Measurements from ENCODE around the gene ADIG. TPM values are rescaled to one million over a fixed set of nuclear protein-coding genes. Genes with fewer than 3 reads are reported as not detected.

ADIG gene
- total and polyA plus RNA-seq, 2 of the 13 experiments (the other 11 are each of a cell fraction or from before 2014, with no cell fraction given) = 0.15 TPM; not detected in 1

DNA sequence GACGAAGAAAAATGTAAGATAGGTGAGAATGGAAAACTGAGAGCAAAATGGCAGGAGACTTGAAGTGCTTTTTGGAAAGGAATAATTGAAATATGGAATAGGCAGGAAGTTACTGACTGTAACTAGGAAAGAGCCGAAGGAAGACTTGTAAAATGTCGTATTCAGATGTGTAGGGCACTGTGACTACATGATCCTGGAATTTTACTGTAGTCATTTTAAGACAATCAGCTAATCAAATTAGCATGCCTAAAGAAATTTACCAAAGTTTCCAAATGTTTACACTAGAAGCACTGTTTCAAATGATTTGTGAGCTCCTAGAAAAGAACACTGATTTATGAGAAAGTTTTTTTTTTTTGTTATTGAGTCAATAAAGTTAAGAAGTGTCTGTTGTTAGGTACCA lies 21.2 kb upstream of the ADIG start:
- ChIA-PET CTCF (ENCODE audit: low intra/inter-chr PET ratio, low total read pairs) (no interaction called here), POLR2A (no interaction called here)
- DNase-seq (ENCODE audit: low spot score) (no peak), ATAC-seq (no peak), FAIRE-seq (no peak)
- WGBS (ENCODE audit: low lambda C conversion rate) = 97% methylated on average over 3 of the region's 3 CpGs
- Histone ChIP-seq H3K9ac (ENCODE audit: insufficient read depth, low read depth, low read length) (no peak overlapping the region), H3K79me2 (ENCODE audit: insufficient read depth, low read length) (no peaks in the 10 kb centered on the region), H4K20me1 (ENCODE audit: insufficient read depth, low read length) (no peaks in the 10 kb centered on the region), H3K27me3 (ENCODE audit: control insufficient read depth in 1 of 2, insufficient read depth in 2 of 2, low read length in 2 of 2) (no peaks in the 10 kb centered on the region), H3K4me2 (ENCODE audit: low read depth, low read length) (no peak overlapping the region), H3K9me3 (ENCODE audit: low read length) (no peaks in the 10 kb centered on the region), H3K36me3 (replicated peaks in 1 of 2; ENCODE audit: control insufficient read depth in 1 of 2, insufficient read depth in 2 of 2, low read length in 2 of 2) (peaks cover 21 to 76% of the 10 kb centered on the region in 2 experiments), H2AFZ (ENCODE audit: low read length) (no peak overlapping the region), H3K27ac (ENCODE audit: extremely low read length, insufficient read depth, low read length) (no peak overlapping the region), H3K4me1 (ENCODE audit: insufficient read depth, low read length) (no peaks in the 10 kb centered on the region), H3K4me3 (replicated peaks in 1 of 3; ENCODE audit: insufficient read depth in 1 of 3, low read depth in 2 of 3, low read length in 3 of 3) (no peak overlapping the region)
- BruUV-seq (replicated peaks) = no TSS peak
- in situ Hi-C loops (cut with HindIII; ENCODE audit: extremely low pct_ligation_motif_present, low pct_unique_long_range_greater_than_20kb) = no loop called here
- TF ChIP-seq, protein P1, sequence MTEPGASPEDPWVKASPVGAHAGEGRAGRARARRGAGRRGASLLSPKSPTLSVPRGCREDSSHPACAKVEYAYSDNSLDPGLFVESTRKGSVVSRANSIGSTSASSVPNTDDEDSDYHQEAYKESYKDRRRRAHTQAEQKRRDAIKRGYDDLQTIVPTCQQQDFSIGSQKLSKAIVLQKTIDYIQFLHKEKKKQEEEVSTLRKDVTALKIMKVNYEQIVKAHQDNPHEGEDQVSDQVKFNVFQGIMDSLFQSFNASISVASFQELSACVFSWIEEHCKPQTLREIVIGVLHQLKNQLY (CRISPR knock-in tag; IDR thresholded peaks at IDR 0.05) = no peak
- TF ChIP-seq, protein P2, sequence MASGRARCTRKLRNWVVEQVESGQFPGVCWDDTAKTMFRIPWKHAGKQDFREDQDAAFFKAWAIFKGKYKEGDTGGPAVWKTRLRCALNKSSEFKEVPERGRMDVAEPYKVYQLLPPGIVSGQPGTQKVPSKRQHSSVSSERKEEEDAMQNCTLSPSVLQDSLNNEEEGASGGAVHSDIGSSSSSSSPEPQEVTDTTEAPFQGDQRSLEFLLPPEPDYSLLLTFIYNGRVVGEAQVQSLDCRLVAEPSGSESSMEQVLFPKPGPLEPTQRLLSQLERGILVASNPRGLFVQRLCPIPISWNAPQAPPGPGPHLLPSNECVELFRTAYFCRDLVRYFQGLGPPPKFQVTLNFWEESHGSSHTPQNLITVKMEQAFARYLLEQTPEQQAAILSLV (CRISPR knock-in tag; IDR thresholded peaks at IDR 0.05; ENCODE audit: borderline replicate concordance) = no peak
- no peak for TF ChIP-seq ZNF253 (CRISPR knock-in tag; IDR thresholded peaks at IDR 0.05; ENCODE audit: borderline replicate concordance)
- intact Hi-C loops (cut with micrococcal nuclease; ENCODE audit: unreplicated experiment) = no loop called here

DNA sequence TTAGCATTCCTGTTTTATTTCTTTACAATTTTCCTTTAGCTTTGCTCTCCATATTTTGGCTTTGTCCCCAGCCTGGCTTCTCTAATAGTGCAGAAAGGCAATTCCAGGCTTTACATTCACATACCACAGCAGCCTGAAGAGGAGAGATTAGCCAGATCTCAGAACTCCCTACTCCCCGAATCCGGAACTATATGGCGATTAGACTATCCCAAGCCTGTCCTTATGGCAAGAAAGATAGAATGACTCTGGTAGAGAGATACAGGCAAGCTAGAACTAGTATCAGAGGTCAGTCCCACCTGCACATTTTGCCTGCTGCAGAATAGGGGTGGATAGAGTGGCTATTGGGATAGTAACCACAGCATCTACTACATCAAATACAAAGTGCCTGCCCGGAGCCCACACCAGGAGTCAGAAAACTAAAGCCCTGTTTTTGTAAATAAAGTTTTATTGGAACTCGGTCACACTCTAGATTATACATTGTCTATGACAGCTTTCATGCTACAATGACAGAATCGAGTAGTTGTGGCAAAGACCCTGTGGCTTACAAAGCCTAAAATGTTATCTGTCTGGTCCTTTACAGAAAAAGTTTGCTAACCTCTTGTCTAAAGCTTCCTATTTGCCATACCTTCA lies 17.1 kb upstream of the ADIG start:
- 97% methylated on average over 6 of the region's 6 CpGs for WGBS (ENCODE audit: low lambda C conversion rate)
- intact Hi-C loops (cut with micrococcal nuclease; ENCODE audit: unreplicated experiment) (no loop called here), in situ Hi-C loops (cut with HindIII; ENCODE audit: extremely low pct_ligation_motif_present, low pct_unique_long_range_greater_than_20kb) (no loop called here)
- Histone ChIP-seq H3K9me3 (ENCODE audit: low read length) (no peaks in the 10 kb centered on the region), H3K36me3 (replicated peaks in 1 of 2; ENCODE audit: control insufficient read depth in 1 of 2, insufficient read depth in 2 of 2, low read length in 2 of 2) (peaks cover 21 to 65% of the 10 kb centered on the region in 2 experiments), H3K27ac (ENCODE audit: extremely low read length, insufficient read depth, low read length) (no peak overlapping the region), H3K79me2 (ENCODE audit: insufficient read depth, low read length) (no peaks in the 10 kb centered on the region), H3K4me2 (ENCODE audit: low read depth, low read length) (no peak overlapping the region), H3K27me3 (ENCODE audit: control insufficient read depth in 1 of 2, insufficient read depth in 2 of 2, low read length in 2 of 2) (no peaks in the 10 kb centered on the region), H2AFZ (ENCODE audit: low read length) (no peak overlapping the region), H3K4me3 (replicated peaks in 1 of 3; ENCODE audit: insufficient read depth in 1 of 3, low read depth in 2 of 3, low read length in 3 of 3) (no peak overlapping the region), H4K20me1 (ENCODE audit: insufficient read depth, low read length) (no peaks in the 10 kb centered on the region), H3K4me1 (ENCODE audit: insufficient read depth, low read length) (peaks cover 7% of the 10 kb centered on the region; the same call in 1 of the 2 replicates), H3K9ac (ENCODE audit: insufficient read depth, low read depth, low read length) (no peak overlapping the region)
- ChIA-PET CTCF (ENCODE audit: low intra/inter-chr PET ratio, low total read pairs) (no interaction called here), POLR2A (no interaction called here)
- ATAC-seq (no peak), DNase-seq (ENCODE audit: low spot score) (no peak), FAIRE-seq (no peak)
- BruUV-seq (replicated peaks) = no TSS peak
- TF ChIP-seq, protein P3, sequence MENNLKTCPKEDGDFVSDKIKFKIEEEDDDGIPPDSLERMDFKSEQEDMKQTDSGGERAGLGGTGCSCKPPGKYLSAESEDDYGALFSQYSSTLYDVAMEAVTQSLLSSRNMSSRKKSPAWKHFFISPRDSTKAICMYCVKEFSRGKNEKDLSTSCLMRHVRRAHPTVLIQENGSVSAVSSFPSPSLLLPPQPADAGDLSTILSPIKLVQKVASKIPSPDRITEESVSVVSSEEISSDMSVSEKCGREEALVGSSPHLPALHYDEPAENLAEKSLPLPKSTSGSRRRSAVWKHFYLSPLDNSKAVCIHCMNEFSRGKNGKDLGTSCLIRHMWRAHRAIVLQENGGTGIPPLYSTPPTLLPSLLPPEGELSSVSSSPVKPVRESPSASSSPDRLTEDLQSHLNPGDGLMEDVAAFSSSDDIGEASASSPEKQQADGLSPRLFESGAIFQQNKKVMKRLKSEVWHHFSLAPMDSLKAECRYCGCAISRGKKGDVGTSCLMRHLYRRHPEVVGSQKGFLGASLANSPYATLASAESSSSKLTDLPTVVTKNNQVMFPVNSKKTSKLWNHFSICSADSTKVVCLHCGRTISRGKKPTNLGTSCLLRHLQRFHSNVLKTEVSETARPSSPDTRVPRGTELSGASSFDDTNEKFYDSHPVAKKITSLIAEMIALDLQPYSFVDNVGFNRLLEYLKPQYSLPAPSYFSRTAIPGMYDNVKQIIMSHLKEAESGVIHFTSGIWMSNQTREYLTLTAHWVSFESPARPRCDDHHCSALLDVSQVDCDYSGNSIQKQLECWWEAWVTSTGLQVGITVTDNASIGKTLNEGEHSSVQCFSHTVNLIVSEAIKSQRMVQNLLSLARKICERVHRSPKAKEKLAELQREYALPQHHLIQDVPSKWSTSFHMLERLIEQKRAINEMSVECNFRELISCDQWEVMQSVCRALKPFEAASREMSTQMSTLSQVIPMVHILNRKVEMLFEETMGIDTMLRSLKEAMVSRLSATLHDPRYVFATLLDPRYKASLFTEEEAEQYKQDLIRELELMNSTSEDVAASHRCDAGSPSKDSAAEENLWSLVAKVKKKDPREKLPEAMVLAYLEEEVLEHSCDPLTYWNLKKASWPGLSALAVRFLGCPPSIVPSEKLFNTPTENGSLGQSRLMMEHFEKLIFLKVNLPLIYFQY (CRISPR knock-in tag; IDR thresholded peaks at IDR 0.05; ENCODE audit: borderline replicate concordance) = no peak

Data from HepG2 (cell line).